SU-DHL-6 (cell line): Measurements from ENCODE around the gene AVEN.

Experiments
- CTCF ChIP-seq: fragments of 200-600 bp; sonication (generic); IDR thresholded peaks from one replicate; pipeline ENCODE4 v1.5.1; 2017; ENCODE audit warnings: antibody characterized with exemption, mild to moderate bottlenecking, low read length, moderate library complexity; ENCODE audit not compliant: insufficient read depth, poor library complexity, severe bottlenecking
- EZH2phosphoT487 ChIP-seq: fragments of 200-600 bp; sonication (generic), shearing (Covaris generic); conservative IDR thresholded peaks from 2 replicates; pipeline ENCODE4 v1.6.1; 2018; ENCODE audit warnings: mild to moderate bottlenecking, antibody characterized with exemption, low read length, moderate library complexity, mixed read lengths

GRCh38 chr15:33846862-33847261 lies 192.1 kb downstream of the AVEN start:
- TF ChIP-seq CTCF = no peak
- TF ChIP-seq EZH2phosphoT487 = no peak
